GM12878 (cell line): ENCODE results near the gene SLC6A3. TPM values are rescaled to one million over a fixed set of nuclear protein-coding genes. Genes with fewer than 3 reads are reported as not detected.

Experiments used
- ATAC-seq: fragments of 200-7000 bp; cut with Tn5 transposase; 3 replicates; pipeline ENCODE4 v1.9.1; 2020; ENCODE audit warnings: mild to moderate bottlenecking, moderate library complexity
- BruUV-seq: library from RNA; stranded (reverse); fragments of 400-500 nt; replicated peaks from 2 replicates; lab custom pipeline; 2021; lab: Mats Ljungman, UMichigan
- CTCF ChIA-PET: fragments of 300-600 bp; sonication (Branson Sonifier 250); formaldehyde crosslinking; extraction: SDS; loops from one replicate; lab custom pipeline; 2021; ENCODE audit warnings: inconsistent platforms; lab: Yijun Ruan, JAX
- POLR2A ChIA-PET: fragments of 350-600 bp; formaldehyde crosslinking; extraction: SDS; loops from one replicate; lab custom pipeline; 2021; ENCODE audit warnings: inconsistent platforms; lab: Charles Lee
- RAD21 ChIA-PET: fragments of 300-600 bp; sonication (Branson Sonifier 250); formaldehyde crosslinking; loops from one replicate; lab custom pipeline; 2023; ENCODE audit warnings: antibody characterized with exemption; ENCODE audit not compliant: unreplicated experiment; lab: Charles Lee
- SMC1A ChIA-PET: fragments of 300-600 bp; sonication (Branson Sonifier 250); formaldehyde crosslinking; loops from one replicate; lab custom pipeline; 2023; ENCODE audit not compliant: unreplicated experiment, uncharacterized antibody; lab: Charles Lee
- DNase-seq: peaks from one replicate; pipeline ENCODE4 v3.0.0-alpha.2; 2011; ENCODE audit warnings: low read depth, low spot score
- FAIRE-seq: peaks from 3 replicates; lab custom pipeline; 2011; peaks lifted over from hg19 to GRCh38; lab: Jason Lieb, UNC
- H2AFZ ChIP-seq: 2 replicates; pipeline ENCODE4 v1.6.0; 2011; ENCODE audit warnings: low read depth, low read length, control low read depth; ENCODE audit not compliant: control insufficient read depth
- H3K27ac ChIP-seq: 2 replicates; pipeline ENCODE4 v1.5.1; 2011; ENCODE audit warnings: control low read depth; ENCODE audit not compliant: control insufficient read depth, insufficient read depth
- H3K27me3 ChIP-seq, 2 experiments: replicated peaks in 1 of 2; 2 replicates each; pipeline versions ENCODE4 v1.6.0 to v1.6.1; 2011; ENCODE audit warnings: low read length in 1 of 2; ENCODE audit not compliant: control insufficient read depth in 2 of 2, insufficient read depth in 2 of 2
- H3K36me3 ChIP-seq, 2 experiments: 2 replicates each; pipeline ENCODE4 v1.5.1; 2011; ENCODE audit warnings: low read length in 1 of 2; ENCODE audit not compliant: control insufficient read depth in 2 of 2, insufficient read depth in 2 of 2
- H3K4me1 ChIP-seq: 2 replicates; pipeline ENCODE4 v1.6.1; 2011; ENCODE audit warnings: mild to moderate bottlenecking, low read length, moderate library complexity, mixed read lengths; ENCODE audit not compliant: control insufficient read depth, insufficient read depth
- H3K4me2 ChIP-seq: 2 replicates; pipeline ENCODE4 v1.6.0; 2011; ENCODE audit warnings: control low read depth; ENCODE audit not compliant: control insufficient read depth, insufficient read depth
- H3K4me3 ChIP-seq: fragments of 200-600 bp; sonication (generic); 2 replicates; pipeline ENCODE4 v1.5.1; 2016
- H3K79me2 ChIP-seq: 2 replicates; pipeline ENCODE4 v1.6.0; 2011; ENCODE audit warnings: low read length; ENCODE audit not compliant: control insufficient read depth, insufficient read depth
- H3K9ac ChIP-seq: 2 replicates; pipeline ENCODE4 v1.8.0; 2011; ENCODE audit warnings: low read length, control low read depth, mixed read lengths; ENCODE audit not compliant: control insufficient read depth, insufficient read depth
- H3K9me3 ChIP-seq: replicated peaks from 3 replicates; pipeline ENCODE4 v1.5.1; 2011; ENCODE audit warnings: mild to moderate bottlenecking, low read length; ENCODE audit not compliant: control insufficient read depth, insufficient read depth
- H4K20me1 ChIP-seq: 2 replicates; pipeline ENCODE4 v1.6.0; 2011; ENCODE audit not compliant: control insufficient read depth, insufficient read depth
- BCL11A ChIP-seq: IDR thresholded peaks from 2 replicates; pipeline ENCODE4 v1.6.1; 2011; ENCODE audit warnings: low read depth, low read length
- CTCF ChIP-seq, 3 experiments: IDR thresholded peaks in 2 of 3; conservative IDR thresholded peaks in 1 of 3; 2 replicates each; pipeline ENCODE4 v1.5.1; 2011; ENCODE audit warnings: low read depth in 3 of 3, low read length in 3 of 3, mild to moderate bottlenecking in 3 of 3, control low read depth in 2 of 3, moderate library complexity in 2 of 3, inconsistent platforms in 1 of 3, mixed read lengths in 1 of 3; ENCODE audit not compliant: control insufficient read depth in 2 of 3, insufficient read depth in 1 of 3; ENCODE audit errors: extremely low read depth in 1 of 3
- GABPA ChIP-seq: IDR thresholded peaks from 2 replicates; pipeline ENCODE4 v1.6.1; 2014; ENCODE audit warnings: antibody characterized with exemption, low read depth, mild to moderate bottlenecking, inconsistent platforms
- HCFC1 ChIP-seq: fragments of 150-350 bp; IDR thresholded peaks from 2 replicates; pipeline ENCODE4 v1.6.1; 2014; ENCODE audit warnings: low read length
- IRF3 ChIP-seq: fragments of 450-650 bp; IDR thresholded peaks from 2 replicates; pipeline ENCODE4 v1.6.1; 2014; ENCODE audit warnings: mild to moderate bottlenecking
- IRF4 ChIP-seq: IDR thresholded peaks from 2 replicates; pipeline ENCODE4 v1.6.1; 2011; ENCODE audit warnings: low read depth, low read length
- MAX ChIP-seq: IDR thresholded peaks from 2 replicates; pipeline ENCODE4 v1.6.1; 2012; ENCODE audit warnings: low read depth, low read length, improper control_type of control experiment
- MEF2A ChIP-seq: IDR thresholded peaks from 2 replicates; pipeline ENCODE4 v1.6.1; 2011; ENCODE audit warnings: low read depth, mild to moderate bottlenecking, low read length, moderate library complexity; ENCODE audit not compliant: insufficient read depth
- MEF2B ChIP-seq: fragments of 450-650 bp; IDR thresholded peaks from 2 replicates; pipeline ENCODE4 v1.6.1; 2018; ENCODE audit warnings: mild to moderate bottlenecking, moderate library complexity; ENCODE audit not compliant: partially characterized antibody, poor library complexity, severe bottlenecking
- MLLT1 ChIP-seq: fragments of 450-650 bp; IDR thresholded peaks from 2 replicates; pipeline ENCODE4 v1.6.1; 2016; ENCODE audit warnings: mild to moderate bottlenecking
- POLR2A ChIP-seq: IDR thresholded peaks from 2 replicates; pipeline ENCODE4 v1.6.1; 2011; ENCODE audit warnings: low read depth, mild to moderate bottlenecking, low read length
- POLR2AphosphoS2 ChIP-seq: IDR thresholded peaks from 2 replicates; pipeline ENCODE4 v1.6.1; 2011; ENCODE audit warnings: low read depth, mild to moderate bottlenecking, low read length, improper control_type of control experiment, moderate library complexity
- RUNX3 ChIP-seq: IDR thresholded peaks from 2 replicates; pipeline ENCODE4 v1.6.1; 2012; ENCODE audit warnings: low read length, inconsistent platforms
- SIN3A ChIP-seq: IDR thresholded peaks from 2 replicates; pipeline ENCODE4 v1.6.1; 2012; ENCODE audit warnings: low read depth, low read length, improper control_type of control experiment
- SMAD5 ChIP-seq: IDR thresholded peaks from 2 replicates; pipeline ENCODE4 v1.6.1; 2016; ENCODE audit warnings: antibody characterized with exemption, low read depth
- SMC3 ChIP-seq: IDR thresholded peaks from 2 replicates; pipeline ENCODE4 v1.6.1; 2011; ENCODE audit warnings: low read length, improper control_type of control experiment, borderline replicate concordance
- SRF ChIP-seq, 2 experiments: IDR thresholded peaks; 2 replicates each; pipeline ENCODE4 v1.6.1; 2011; ENCODE audit warnings: low read depth in 2 of 2, low read length in 2 of 2, mild to moderate bottlenecking in 1 of 2, moderate library complexity in 1 of 2
- STAT1 ChIP-seq: fragments of 450-650 bp; conservative IDR thresholded peaks from 2 replicates; pipeline ENCODE4 v1.6.1; 2014; ENCODE audit warnings: antibody characterized with exemption, mild to moderate bottlenecking
- SUPT20H ChIP-seq: IDR thresholded peaks from 2 replicates; pipeline ENCODE4 v1.6.1; 2011; ENCODE audit warnings: low read depth, mild to moderate bottlenecking, low read length, moderate library complexity, borderline replicate concordance; ENCODE audit not compliant: control insufficient read depth
- TBL1XR1 ChIP-seq: IDR thresholded peaks from 2 replicates; pipeline ENCODE4 v1.6.1; 2012; ENCODE audit warnings: low read depth, low read length, improper control_type of control experiment
- TCF3 ChIP-seq: IDR thresholded peaks from 2 replicates; pipeline ENCODE4 v1.6.1; 2012; ENCODE audit warnings: low read depth, mild to moderate bottlenecking, low read length, borderline replicate concordance; ENCODE audit not compliant: insufficient read depth
- WGBS: methylation state at CpG from one replicate; pipeline ENCODE4 v1.1.6; 2016; ENCODE audit warnings: low lambda C conversion rate; ENCODE audit not compliant: insufficient replicate concordance, insufficient coverage; ENCODE audit errors: missing lambda C conversion rate; 5-methylcytosine and 5-hydroxymethylcytosine counted together
- in situ Hi-C: fragments of 300-500 bp; cut with MboI; formaldehyde crosslinking; loops from 9 replicates; pipeline ENCODE4 v1.14.3; 2018; ENCODE audit warnings: mixed read lengths
- intact Hi-C: fragments of 100-400 bp; cut with micrococcal nuclease; formaldehyde crosslinking; loops from one replicate; pipeline ENCODE4 v1.14.2; 2022; ENCODE audit not compliant: unreplicated experiment
- polyA plus RNA-seq, 11 experiments: library from polyadenylated mRNA; depleted of rRNA in 4 of 11; unstranded in 6 of 11; stranded (reverse) in 5 of 11; fragments of >200 nt; fragmentation: Nextera tagmentation in 4 of 11; fragmentation: Illumina TruSeq in 1 of 11; extraction: Ambion mirVana in 4 of 11; extraction: Trizol in 1 of 11; gene quantifications; 1 replicate in 1 of 11; 2 replicates in 10 of 11; pipeline versions ENCODE4 v1.2.1 to v1.2.3, GENCODE V29; 2011 to 2016; ENCODE audit warnings: inconsistent platforms in 2 of 11, missing spikeins in 2 of 11, low read depth in 1 of 11
- total RNA-seq, 4 experiments: library from RNA; depleted of rRNA in 3 of 4; stranded (reverse); fragments of >200 nt in 3 of 4; fragmentation: Illumina TruSeq in 1 of 4; extraction: Trizol in 1 of 4; gene quantifications; 2 replicates each; pipeline versions ENCODE4 v1.2.1 to v1.2.3, GENCODE V29; 2013 to 2021

SLC6A3 gene
- total and polyA plus RNA-seq, 10 of the 15 experiments (the other 5 are each of a cell fraction or from before 2014, with no cell fraction given), result 0.01 TPM; not detected in 9

GRCh38 chr5:1386274-1386717, 58.9 kb downstream of the SLC6A3 start:
- no peaks in the 10 kb centered on the region; the same call in 2 of the 3 replicates for H3K9me3 ChIP-seq
- H3K27ac ChIP-seq, result no peak overlapping the region
- in situ Hi-C loops (no loop called here), intact Hi-C loops (no loop called here)
- peak; percentile 65 for ATAC-seq
- ChIA-PET RAD21 (no interaction called here), POLR2A (no interaction called here), CTCF (no interaction called here), SMC1A (no interaction called here)
- peak overlapping the region; percentile 45 for H2AFZ ChIP-seq
- peaks cover 0 to 4% of the 10 kb centered on the region in 2 experiments; a peak in 2 of 4 replicates for H3K27me3 ChIP-seq
- H3K36me3 ChIP-seq, result no peaks in the 10 kb centered on the region
- no peak for DNase-seq
- BruUV-seq, result no TSS peak
- FAIRE-seq, result peak; percentile 62
- H3K79me2 ChIP-seq, result no peaks in the 10 kb centered on the region
- peak overlapping the region; percentile 39; the same call in 1 of the 2 replicates for H3K9ac ChIP-seq
- peaks cover 8% of the 10 kb centered on the region for H3K4me1 ChIP-seq
- no peaks in the 10 kb centered on the region for H4K20me1 ChIP-seq
- H3K4me2 ChIP-seq, result peak overlapping the region; percentile 93
- H3K4me3 ChIP-seq, result peak overlapping the region; percentile 67
- WGBS, result 8% methylated on average over 36 of the region's 36 CpGs
- TF ChIP-seq TBL1XR1 (no peak), MLLT1 (0 out of 2 replicates have a peak, but pooled peaks have one; percentile 14), RUNX3 (no peak), TCF3 (no peak), SUPT20H (no peak), HCFC1 (no peak), POLR2AphosphoS2 (no peak), GABPA (no peak), POLR2A (peak; percentile 76), STAT1 (no peak), SIN3A (0 out of 2 replicates have a peak, but pooled peaks have one; percentile 37), SMC3 (no peak), BCL11A (no peak), IRF3 (no peak), MEF2A (no peak), SMAD5 (no peak), MAX (no peak), SRF (IDR thresholded peaks at IDR 0.05; ENCODE audit: low read depth in 2 of 2, low read length in 2 of 2) (peak in 1 of 2 experiments; percentile 53; a peak in 2 of 4 replicates), MEF2B (no peak), IRF4 (no peak), CTCF (IDR thresholded peaks at IDR 0.05 in 2 of 3, conservative IDR thresholded peaks at IDR 0.05 in 1 of 3; ENCODE audit: control insufficient read depth in 2 of 3, extremely low read depth in 1 of 3, insufficient read depth in 1 of 3, low read depth in 3 of 3, low read length in 3 of 3) (no peak)
